Measurements from ENCODE around the gene ESF1.
"Not testable (repeated sequence)": the region's sequence is repeated elsewhere in the genome, so short reads cannot be mapped to it uniquely, and the experiment has no call there.

Gene ESF1

DNA sequence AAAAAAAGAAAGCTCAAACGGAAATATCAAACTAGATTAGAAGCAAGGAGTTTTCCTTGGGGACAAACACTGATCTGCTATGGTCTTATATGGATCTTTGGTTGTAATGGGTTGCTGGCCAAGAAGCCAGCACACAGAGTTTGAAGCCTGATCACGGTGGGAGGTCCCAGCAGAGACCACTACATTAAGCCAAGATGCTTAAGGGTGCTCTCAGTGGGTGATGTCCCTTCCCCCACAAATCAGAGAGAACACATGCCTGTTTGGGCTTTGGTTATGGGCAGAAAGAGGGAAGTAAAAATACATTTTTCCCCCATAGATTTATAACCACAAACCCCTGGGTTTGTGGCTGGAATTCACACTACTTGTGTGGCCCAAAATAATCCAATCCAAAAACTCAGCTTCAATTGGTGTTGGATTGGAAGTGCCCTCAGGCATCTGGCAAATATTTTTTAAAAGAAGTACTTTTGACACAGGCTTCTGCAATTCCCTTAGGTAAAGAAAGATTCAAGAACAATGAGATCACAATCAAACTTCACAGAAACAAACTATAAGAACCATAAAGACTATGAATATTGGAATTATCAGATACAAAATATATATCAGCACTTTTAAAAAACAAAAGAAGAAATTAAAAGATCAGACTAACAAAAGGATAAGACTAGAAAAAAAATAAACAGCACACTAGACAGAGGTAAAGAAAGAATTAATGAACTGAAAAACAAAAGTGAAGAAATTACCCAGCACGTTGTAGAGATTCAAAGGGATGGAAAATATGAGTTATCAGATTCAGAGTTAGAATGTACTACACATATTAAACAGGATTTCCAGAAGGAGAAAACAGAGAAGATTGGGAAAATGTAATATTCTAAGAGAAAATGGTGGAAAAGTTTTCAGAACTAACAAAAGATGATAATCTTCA lies 44.7 kb downstream of the ESF1 start:
- DNase-seq (ENCODE audit: low read depth), result no peak

DNA sequence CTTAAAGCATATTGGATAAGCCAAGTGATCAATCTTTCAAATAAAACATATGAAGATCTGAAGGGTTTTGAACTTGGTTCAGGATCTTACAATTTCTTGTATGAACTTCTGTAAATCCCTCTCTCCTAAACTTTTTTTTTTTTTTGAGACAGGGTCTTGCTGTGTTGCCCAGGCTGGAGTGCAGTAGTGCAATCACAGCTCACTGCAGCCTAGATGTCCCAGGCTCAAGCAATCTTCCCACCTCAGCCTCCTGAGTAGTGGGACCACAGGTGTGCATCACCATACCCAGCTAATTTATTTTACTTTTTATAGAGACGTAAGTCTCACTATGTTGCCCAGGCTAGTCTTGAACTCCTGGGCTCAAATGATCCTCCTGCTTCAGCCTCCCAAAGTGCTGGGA lies 46.5 kb downstream of the ESF1 start:
- not testable (repeated sequence) for DNase-seq (ENCODE audit: low read depth)

DNA sequence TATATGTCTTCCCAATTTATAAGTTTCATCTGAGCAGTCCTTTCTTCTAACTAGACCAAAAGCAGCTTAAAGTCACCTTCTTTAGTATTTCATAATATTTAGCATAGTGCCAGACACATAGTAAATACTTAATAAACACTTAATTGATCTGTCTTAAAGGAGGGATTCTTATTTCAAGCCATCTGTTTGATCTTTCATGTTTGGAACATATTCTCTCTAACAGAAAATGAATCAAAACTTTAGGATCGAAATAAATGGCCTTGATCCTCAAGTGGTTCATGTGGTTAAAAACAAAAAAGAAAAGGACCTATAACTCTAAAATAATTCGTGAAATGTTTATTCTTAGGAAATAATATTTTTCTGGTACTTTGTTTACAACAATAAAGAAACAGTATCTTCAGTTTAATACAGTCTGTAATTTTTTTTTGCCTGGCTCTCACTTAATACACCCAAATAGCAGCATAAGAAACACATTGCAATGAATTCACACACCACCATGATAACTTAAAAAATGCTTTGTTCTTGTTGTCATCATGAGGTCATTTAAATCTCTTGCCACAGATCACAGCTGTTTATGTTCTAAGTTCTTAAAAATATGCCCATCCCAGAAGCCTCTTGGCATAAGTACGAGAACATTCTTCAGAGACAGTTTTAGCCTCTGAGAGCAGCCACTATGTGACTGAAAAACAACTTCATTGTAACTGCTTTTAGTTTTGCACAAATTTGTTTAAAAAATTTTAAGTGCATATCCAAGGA lies 48.1 kb downstream of the ESF1 start:
- no peak for DNase-seq (ENCODE audit: low read depth)

DNA sequence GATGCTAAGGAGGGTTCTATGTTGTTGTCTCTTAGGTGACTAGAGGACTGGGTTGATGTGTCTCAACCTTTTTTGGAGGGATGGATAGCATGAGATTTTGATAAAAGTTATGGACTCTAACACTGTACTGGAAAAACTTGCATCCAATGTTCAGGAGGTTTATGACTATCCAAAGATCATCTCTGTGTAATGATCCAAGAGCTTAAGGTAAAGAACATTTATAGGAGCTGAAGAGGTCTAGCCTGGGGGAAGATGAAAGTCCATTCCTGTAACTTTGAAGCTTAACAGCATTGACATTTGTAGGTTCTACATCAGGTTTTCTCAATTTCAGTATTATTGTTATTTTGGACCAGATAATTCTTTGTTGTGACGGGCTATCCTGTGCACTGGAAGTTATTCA lies 48.9 kb downstream of the ESF1 start:
- DNase-seq (ENCODE audit: low read depth), result no peak

GRCh38 chr20:13723011-13723410 lies 61.7 kb downstream of the ESF1 start:
- DNase-seq (ENCODE audit: low read depth), result no peak

- no peak for DNase-seq (ENCODE audit: low read depth)
Measured at GRCh38 chr20:13718171-13718570, 66.5 kb downstream of the ESF1 start.

- DNase-seq (ENCODE audit: low read depth), result no peak
Measured at GRCh38 chr20:13717631-13718044, 67.1 kb downstream of the ESF1 start.

DNA sequence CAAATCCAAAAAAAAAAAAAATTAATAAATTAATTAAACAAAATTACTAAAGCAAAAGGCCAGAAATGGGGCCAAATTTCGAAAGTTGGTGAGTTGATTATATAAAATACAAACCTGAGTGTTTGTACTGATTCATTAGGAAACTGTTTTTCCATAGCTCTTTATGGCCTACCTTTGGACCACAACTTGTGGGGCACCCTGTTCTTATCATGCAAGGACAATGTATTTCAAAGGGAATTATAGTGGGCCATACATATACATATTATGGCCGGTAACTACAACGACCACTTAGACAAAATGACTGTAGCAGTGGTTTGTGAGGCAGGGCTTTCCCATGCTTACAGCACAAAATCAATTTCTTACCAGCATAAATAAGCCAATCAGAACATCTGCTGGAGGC lies 69.5 kb downstream of the ESF1 start:
- DNase-seq (ENCODE audit: low read depth), result no peak

- no peak for DNase-seq (ENCODE audit: low read depth)
Measured at GRCh38 chr20:13708234-13708633, 76.5 kb downstream of the ESF1 start.

GRCh38 chr20:13703265-13703664 lies 81.5 kb downstream of the ESF1 start:
- DNase-seq (ENCODE audit: low read depth), result no peak

DNA sequence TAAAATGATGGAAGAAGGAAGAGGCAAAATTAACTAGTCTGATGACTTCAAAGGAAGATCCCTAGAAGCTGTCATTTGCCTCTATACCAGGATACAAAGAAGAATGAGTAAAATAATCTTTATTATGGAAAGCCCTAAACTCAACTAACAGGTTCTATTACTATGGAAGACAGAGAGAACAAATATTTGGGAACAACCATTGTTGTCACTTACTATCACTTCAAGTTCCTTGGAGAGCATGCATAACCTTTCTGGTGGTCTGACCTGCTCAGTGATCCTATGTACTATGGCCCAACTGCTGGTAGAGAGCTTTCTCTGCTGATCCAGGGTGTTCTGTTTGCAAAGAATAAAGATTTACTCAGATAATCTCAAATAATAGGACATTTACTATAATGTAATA lies 83.2 kb downstream of the ESF1 start:
- no peak for DNase-seq (ENCODE audit: low read depth)

DNA sequence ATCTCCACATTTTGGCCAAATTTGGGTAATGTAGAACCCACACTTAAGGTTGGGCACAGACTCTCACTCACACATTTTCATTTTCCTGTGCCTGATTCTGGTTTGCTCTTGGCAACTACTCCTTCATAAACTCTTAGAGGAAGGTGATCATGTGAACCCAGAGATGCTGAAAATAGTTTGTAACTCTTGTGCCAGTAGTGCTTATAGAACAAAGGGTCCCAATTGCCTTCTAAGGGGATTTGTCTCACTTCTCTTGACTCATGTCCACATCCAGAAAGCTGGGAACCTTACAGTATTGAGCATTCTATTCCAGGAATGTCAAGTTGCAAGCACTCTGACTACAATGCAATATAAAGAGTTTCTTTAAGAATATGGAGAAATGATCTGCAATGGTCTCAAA lies 84.0 kb downstream of the ESF1 start:
- no peak for DNase-seq (ENCODE audit: low read depth)

GRCh38 chr20:13694420-13695150 lies 90.1 kb downstream of the ESF1 start:
- DNase-seq (ENCODE audit: low read depth), result no peak

- DNase-seq (ENCODE audit: low read depth), result no peak
Measured at GRCh38 chr20:13692802-13693736, 91.7 kb downstream of the ESF1 start.

GRCh38 chr20:13690943-13691342 lies 93.8 kb downstream of the ESF1 start:
- no peak for DNase-seq (ENCODE audit: low read depth)

DNA sequence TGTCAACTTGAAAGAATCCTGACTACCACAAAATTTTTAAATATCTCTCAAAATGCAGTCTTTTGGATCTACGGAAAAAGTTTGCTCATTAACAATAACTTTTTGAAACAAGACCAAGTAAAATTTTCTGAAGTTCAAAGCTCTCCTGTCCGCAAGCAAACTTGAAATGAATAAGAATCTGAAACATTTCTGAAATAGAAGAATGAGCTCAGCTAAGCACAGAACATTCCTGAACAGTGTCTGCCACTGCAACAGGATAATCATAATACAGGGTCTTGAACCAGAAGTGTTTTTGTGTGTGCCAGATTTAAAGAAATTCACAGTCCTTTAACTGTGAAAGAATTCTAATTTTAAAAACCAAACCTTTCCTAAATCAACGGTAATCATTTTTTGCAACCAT lies 96.9 kb downstream of the ESF1 start:
- no peak for DNase-seq (ENCODE audit: low read depth)

DNA sequence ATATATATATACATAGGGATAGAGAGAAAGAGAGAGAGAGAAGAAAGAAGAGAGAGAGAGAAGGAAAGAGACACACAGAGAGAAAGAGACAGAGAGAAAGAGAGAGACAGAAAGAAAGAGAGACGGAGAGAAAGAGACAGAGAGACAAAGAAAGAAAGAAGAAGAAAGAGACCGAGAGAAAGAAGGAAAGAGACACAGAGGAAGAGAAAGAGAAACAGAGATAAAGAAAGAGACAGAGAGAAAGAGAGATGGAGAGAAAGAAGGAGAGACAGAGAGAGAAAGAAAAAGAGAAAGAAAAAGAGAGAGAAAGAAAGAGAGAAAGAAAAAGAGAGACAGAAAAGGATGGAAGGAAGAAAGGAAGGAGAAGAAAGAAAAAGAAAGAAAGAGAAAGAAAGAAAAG lies 99.1 kb downstream of the ESF1 start:
- no peak for DNase-seq (ENCODE audit: low read depth)

GRCh38 chr20:13684566-13685222 lies 100.0 kb downstream of the ESF1 start:
- DNase-seq (ENCODE audit: low read depth), result no peak

DNA sequence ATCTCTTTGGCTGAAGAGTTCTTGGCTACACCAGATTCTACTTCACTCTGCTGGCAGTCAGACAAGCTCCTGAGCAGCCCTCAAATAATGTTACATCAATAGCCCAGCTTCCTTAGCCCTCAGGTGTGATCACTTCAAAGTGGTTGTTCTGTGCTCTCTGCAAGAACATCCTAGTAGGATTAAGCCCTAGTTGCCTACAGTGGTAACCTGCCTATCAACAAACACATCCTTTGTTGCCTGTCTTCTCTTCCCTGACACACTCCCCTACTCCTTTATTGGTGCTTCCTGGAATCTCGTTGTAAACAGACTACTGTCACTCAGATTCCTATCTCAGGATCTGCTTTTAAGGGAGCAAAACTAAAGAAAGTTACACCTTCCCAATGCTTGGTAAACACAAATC lies 100.9 kb downstream of the ESF1 start:
- DNase-seq (ENCODE audit: low read depth), result no peak

DNA sequence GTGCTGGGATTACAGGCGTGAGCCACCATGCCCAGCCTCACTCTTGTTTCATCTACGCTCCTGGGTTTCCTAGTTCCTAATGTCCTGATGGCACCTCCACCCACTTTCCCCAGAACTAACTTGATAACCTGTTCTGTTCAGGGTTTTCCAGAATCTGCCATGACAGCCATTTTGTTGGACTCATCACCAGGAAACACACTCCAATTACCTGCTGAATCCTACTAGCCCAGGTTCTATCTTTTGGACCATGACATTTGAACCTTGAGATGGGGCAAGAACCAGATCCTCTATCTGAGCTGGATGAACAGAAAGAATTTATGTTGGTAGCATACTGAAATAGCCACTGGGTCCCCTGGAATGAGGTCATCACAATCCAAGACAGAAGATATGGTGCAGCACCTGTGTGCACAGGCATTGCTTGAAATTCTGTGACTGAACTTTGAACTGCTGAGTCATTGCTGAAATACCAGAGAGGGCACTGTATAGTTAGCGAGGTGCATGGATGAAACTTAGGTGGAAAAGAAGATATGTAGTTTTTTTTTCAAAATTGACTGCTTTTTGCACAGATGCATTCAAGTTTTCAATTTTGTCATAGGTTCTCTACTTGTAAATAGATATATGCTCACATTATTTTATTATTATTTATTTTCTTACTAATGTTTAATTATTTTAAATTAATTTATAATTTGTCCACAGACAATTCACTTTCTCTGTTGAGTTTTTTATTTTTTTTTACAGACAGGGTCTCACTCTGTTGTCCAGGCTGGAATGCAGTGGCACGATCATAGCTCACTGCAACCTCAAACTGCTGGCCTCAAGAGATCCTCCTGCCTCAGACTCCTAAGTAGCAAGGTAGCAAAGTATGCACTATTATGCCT lies 103.2 kb downstream of the ESF1 start:
- DNase-seq (ENCODE audit: low read depth), result no peak

Data from stimulated activated CD8-positive, alpha-beta memory T cell treated with anti-CD3 and anti-CD28 coated beads, Interleukin-12 subunit alpha, Interleukin-12 subunit beta, amount 100 ng/mL, for 4 hours (primary cell).